ENCODE data around the gene MST1R.

Gene MST1R

DNA sequence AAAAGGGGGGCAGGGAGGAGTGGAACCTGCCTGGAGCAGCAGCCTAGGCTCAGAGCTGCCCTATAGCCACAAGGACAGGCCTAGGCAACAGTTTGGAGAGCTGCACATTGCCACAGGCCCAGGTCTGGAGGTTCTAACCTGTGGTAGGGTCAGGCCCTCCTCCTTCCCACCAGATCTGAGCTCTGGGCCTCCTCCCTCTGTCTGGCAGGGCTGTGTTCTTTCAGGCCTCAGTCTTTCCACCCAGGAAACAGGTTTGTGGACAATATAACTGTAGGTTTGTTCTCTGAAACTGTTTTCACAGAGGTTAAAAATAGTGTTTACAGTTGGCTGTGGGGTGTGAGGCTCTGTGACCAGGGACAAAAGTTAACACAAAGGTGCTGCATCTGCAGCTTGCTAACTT is 25.0 kb downstream of the MST1R start:
- Histone ChIP-seq H2AFZ (ENCODE audit: low read length) (no peak overlapping the region), H3K4me2 (ENCODE audit: low read length) (no peak overlapping the region), H3K4me3 (ENCODE audit: low read depth, low read length, poor library complexity, severe bottlenecking) (no peak overlapping the region), H3K9me2 (ENCODE audit: low read depth, low read length) (no peaks in the 10 kb centered on the region), H3K36me3 (ENCODE audit: insufficient read depth, low read length) (no peaks in the 10 kb centered on the region), H4K20me1 (ENCODE audit: insufficient read depth, low read length) (no peaks in the 10 kb centered on the region), H3K79me2 (ENCODE audit: insufficient read depth, low read length) (no peaks in the 10 kb centered on the region), H3K9ac (ENCODE audit: low read length) (no peak overlapping the region), H3K9me3 (ENCODE audit: low read length) (no peaks in the 10 kb centered on the region), H3K27me3 (ENCODE audit: insufficient read depth, low read length) (no peaks in the 10 kb centered on the region), H3K4me1 (ENCODE audit: insufficient read depth, low read length, severe bottlenecking) (no peaks in the 10 kb centered on the region), H3F3A (ENCODE audit: insufficient read depth, low read length) (no peaks in the 10 kb centered on the region), H3K27ac (ENCODE audit: low read depth, low read length, poor library complexity, severe bottlenecking) (no peak overlapping the region)
- no peak for TF ChIP-seq EZH2 (IDR thresholded peaks at IDR 0.05; ENCODE audit: borderline replicate concordance, low read length)
- TF ChIP-seq, protein P1, sequence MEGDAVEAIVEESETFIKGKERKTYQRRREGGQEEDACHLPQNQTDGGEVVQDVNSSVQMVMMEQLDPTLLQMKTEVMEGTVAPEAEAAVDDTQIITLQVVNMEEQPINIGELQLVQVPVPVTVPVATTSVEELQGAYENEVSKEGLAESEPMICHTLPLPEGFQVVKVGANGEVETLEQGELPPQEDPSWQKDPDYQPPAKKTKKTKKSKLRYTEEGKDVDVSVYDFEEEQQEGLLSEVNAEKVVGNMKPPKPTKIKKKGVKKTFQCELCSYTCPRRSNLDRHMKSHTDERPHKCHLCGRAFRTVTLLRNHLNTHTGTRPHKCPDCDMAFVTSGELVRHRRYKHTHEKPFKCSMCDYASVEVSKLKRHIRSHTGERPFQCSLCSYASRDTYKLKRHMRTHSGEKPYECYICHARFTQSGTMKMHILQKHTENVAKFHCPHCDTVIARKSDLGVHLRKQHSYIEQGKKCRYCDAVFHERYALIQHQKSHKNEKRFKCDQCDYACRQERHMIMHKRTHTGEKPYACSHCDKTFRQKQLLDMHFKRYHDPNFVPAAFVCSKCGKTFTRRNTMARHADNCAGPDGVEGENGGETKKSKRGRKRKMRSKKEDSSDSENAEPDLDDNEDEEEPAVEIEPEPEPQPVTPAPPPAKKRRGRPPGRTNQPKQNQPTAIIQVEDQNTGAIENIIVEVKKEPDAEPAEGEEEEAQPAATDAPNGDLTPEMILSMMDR (IDR thresholded peaks at IDR 0.05; ENCODE audit: low read length), result no peak

DNA sequence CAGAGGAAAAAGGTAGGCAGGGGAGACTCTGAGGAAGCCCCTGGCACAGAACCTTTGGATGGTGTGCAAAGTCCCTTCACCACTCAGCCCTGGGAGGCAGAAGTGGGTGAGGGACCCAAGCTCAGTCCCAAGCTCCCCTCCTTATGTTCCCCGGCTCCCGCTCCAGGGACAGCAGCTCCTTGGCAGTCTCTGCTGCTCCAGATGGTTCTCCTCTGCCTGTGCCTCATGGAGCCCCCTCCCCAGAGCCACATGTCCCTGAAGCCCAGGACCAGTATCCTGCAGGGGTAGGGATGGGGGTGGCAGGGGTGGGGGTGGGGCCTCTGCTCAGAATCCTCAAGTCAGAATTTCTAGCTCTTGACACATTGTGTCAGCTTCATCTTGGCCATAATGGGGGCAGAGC is 26.0 kb downstream of the MST1R start:
- no peak overlapping the region for H3K9ac ChIP-seq (ENCODE audit: low read length)
- no peak overlapping the region for H3K4me3 ChIP-seq (ENCODE audit: low read depth, low read length, poor library complexity, severe bottlenecking)
- H3K27me3 ChIP-seq (ENCODE audit: insufficient read depth, low read length), result no peaks in the 10 kb centered on the region
- H3K4me1 ChIP-seq (ENCODE audit: insufficient read depth, low read length, severe bottlenecking), result no peaks in the 10 kb centered on the region
- TF ChIP-seq, protein P1 (IDR thresholded peaks at IDR 0.05; ENCODE audit: low read length), result no peak
- no peak for TF ChIP-seq EZH2 (IDR thresholded peaks at IDR 0.05; ENCODE audit: borderline replicate concordance, low read length)
- H3K36me3 ChIP-seq (ENCODE audit: insufficient read depth, low read length), result no peaks in the 10 kb centered on the region
- H3F3A ChIP-seq (ENCODE audit: insufficient read depth, low read length), result no peaks in the 10 kb centered on the region
- no peak overlapping the region for H3K4me2 ChIP-seq (ENCODE audit: low read length)
- no peaks in the 10 kb centered on the region for H3K9me2 ChIP-seq (ENCODE audit: low read depth, low read length)
- H3K79me2 ChIP-seq (ENCODE audit: insufficient read depth, low read length), result no peaks in the 10 kb centered on the region
- no peak overlapping the region for H2AFZ ChIP-seq (ENCODE audit: low read length)
- no peak overlapping the region for H3K27ac ChIP-seq (ENCODE audit: low read depth, low read length, poor library complexity, severe bottlenecking)
- H3K9me3 ChIP-seq (ENCODE audit: low read length), result no peaks in the 10 kb centered on the region
- H4K20me1 ChIP-seq (ENCODE audit: insufficient read depth, low read length), result no peaks in the 10 kb centered on the region

DNA sequence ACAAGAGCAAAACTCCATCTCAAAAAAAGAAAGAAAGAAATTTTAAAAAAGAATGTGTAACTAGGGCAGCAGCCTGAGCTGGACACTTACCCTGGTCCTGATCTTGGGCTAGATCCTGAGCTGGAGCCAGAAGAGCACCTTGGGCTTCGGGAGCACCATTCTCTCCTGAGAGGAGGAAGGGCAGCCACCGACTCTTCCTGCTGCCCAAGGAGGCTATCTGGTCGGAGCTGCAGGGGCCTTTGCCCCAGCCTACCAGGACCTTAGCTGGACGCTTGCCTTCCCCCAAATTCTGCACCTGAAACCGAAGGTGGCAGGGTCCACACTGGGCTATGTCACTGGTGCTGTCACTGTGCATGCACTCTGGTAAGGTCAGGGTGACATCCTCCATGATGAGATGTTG is 27.1 kb downstream of the MST1R start:
- H2AFZ ChIP-seq (ENCODE audit: low read length), result no peak overlapping the region
- H3K36me3 ChIP-seq (ENCODE audit: insufficient read depth, low read length), result no peaks in the 10 kb centered on the region
- H4K20me1 ChIP-seq (ENCODE audit: insufficient read depth, low read length), result no peaks in the 10 kb centered on the region
- no peaks in the 10 kb centered on the region for H3K27me3 ChIP-seq (ENCODE audit: insufficient read depth, low read length)
- no peak overlapping the region for H3K27ac ChIP-seq (ENCODE audit: low read depth, low read length, poor library complexity, severe bottlenecking)
- no peaks in the 10 kb centered on the region for H3F3A ChIP-seq (ENCODE audit: insufficient read depth, low read length)
- no peak overlapping the region for H3K4me3 ChIP-seq (ENCODE audit: low read depth, low read length, poor library complexity, severe bottlenecking)
- H3K9ac ChIP-seq (ENCODE audit: low read length), result no peak overlapping the region
- no peaks in the 10 kb centered on the region for H3K79me2 ChIP-seq (ENCODE audit: insufficient read depth, low read length)
- no peaks in the 10 kb centered on the region for H3K9me2 ChIP-seq (ENCODE audit: low read depth, low read length)
- no peak overlapping the region for H3K4me2 ChIP-seq (ENCODE audit: low read length)
- no peaks in the 10 kb centered on the region for H3K4me1 ChIP-seq (ENCODE audit: insufficient read depth, low read length, severe bottlenecking)
- H3K9me3 ChIP-seq (ENCODE audit: low read length), result no peaks in the 10 kb centered on the region
- TF ChIP-seq, protein P1 (IDR thresholded peaks at IDR 0.05; ENCODE audit: low read length), result no peak
- no peak for TF ChIP-seq EZH2 (IDR thresholded peaks at IDR 0.05; ENCODE audit: borderline replicate concordance, low read length)
